Smooth muscle cell (in vitro differentiated cells): ENCODE measurements around the gene FLRT2. TPM values are rescaled to one million over a fixed set of nuclear protein-coding genes. Genes with fewer than 3 reads are reported as not detected.

ENCODE experiments used
- DNase-seq: peaks from one replicate; lab custom pipeline; 2025; ENCODE audit not compliant: unreplicated experiment; lab: John Stamatoyannopoulos, UW
- H2AFZ ChIP-seq: fragments of 200-600 bp; sonication (generic); 2 replicates; pipeline ENCODE4 v1.6.0; 2016; ENCODE audit warnings: antibody characterized with exemption, low read depth, mild to moderate bottlenecking
- H3F3A ChIP-seq: fragments of 200-600 bp; sonication (generic); 2 replicates; pipeline ENCODE4 v1.6.0; 2017; ENCODE audit warnings: antibody characterized with exemption, low read depth
- H3K27ac ChIP-seq: fragments of 200-600 bp; sonication (generic); 2 replicates; pipeline ENCODE4 v1.5.1; 2016; ENCODE audit warnings: low read depth, mild to moderate bottlenecking
- H3K27me3 ChIP-seq: fragments of 200-600 bp; sonication (generic); 2 replicates; pipeline ENCODE4 v1.6.1; 2016; ENCODE audit warnings: low read depth, mild to moderate bottlenecking
- H3K36me3 ChIP-seq: fragments of 200-600 bp; sonication (generic); 2 replicates; pipeline ENCODE4 v1.5.1; 2016; ENCODE audit warnings: low read depth
- H3K4me1 ChIP-seq: fragments of 200-600 bp; sonication (generic); 2 replicates; pipeline ENCODE4 v1.5.1; 2016; ENCODE audit warnings: low read depth
- H3K4me2 ChIP-seq: fragments of 200-600 bp; sonication (generic); 2 replicates; pipeline ENCODE4 v1.6.0; 2016; ENCODE audit warnings: mild to moderate bottlenecking
- H3K4me3 ChIP-seq: fragments of 200-600 bp; sonication (generic); 2 replicates; pipeline ENCODE4 v1.5.1; 2016; ENCODE audit warnings: mild to moderate bottlenecking
- H3K79me2 ChIP-seq: fragments of 200-600 bp; sonication (generic); 2 replicates; pipeline ENCODE4 v1.6.0; 2016; ENCODE audit warnings: low read depth, mild to moderate bottlenecking
- H3K9ac ChIP-seq: fragments of 200-600 bp; sonication (generic); 2 replicates; pipeline ENCODE4 v1.6.0; 2016; ENCODE audit warnings: low read depth
- H3K9me3 ChIP-seq: fragments of 200-600 bp; sonication (generic); replicated peaks from 2 replicates; pipeline ENCODE4 v1.5.1; 2016; ENCODE audit warnings: low read depth
- H4K20me1 ChIP-seq: fragments of 200-600 bp; sonication (generic); 2 replicates; pipeline ENCODE4 v1.6.0; 2016; ENCODE audit warnings: low read depth
- WGBS: methylation state at CpG from one replicate; pipeline ENCODE4 v1.1.7; 2016; ENCODE audit warnings: low lambda C conversion rate; 5-methylcytosine and 5-hydroxymethylcytosine counted together
- polyA plus RNA-seq: library from polyadenylated mRNA; unstranded; fragments of >200 nt; fragmentation: Nextera tagmentation; extraction: Ambion mirVana; gene quantifications from 2 replicates; pipeline ENCODE4 v1.2.1, GENCODE V29; 2016
- total RNA-seq: library from RNA; depleted of rRNA; stranded (reverse); fragments of >200 nt; gene quantifications from 2 replicates; pipeline ENCODE4 v1.2.3, GENCODE V29; 2014
- TF ChIP-seq, protein P1 (sequence below): fragments of 200-600 bp; sonication (generic); IDR thresholded peaks from 2 replicates; pipeline ENCODE4 v1.5.1; 2017; ENCODE audit warnings: borderline replicate concordance, mild to moderate bottlenecking, antibody characterized with exemption; ENCODE audit not compliant: insufficient read depth, poor library complexity, severe bottlenecking

The FLRT2 gene
- total and polyA plus RNA-seq, 2 experiments from 2014 or later: 52.3 to 104 TPM

DNA sequence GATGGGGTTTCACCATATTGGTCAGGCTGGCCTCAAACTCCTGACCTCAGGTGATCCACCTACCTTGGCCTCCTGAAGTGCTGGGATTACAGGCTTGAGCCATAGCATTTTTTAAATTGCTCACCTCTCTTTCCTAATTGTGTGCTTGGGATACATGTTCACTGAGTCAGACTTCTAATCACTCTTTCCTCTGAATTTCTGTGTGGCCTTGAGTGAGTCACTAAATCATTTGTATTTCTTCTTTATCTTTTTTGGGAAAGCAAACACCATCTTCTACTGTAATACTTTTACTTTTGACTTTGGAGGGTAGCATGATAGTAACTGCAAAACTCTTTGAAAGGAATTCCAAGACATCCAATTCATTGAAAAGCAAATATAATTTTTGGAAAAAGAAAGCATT, 60.8 kb downstream of the FLRT2 start:
- H3K36me3 ChIP-seq: peaks cover 11% of the 10 kb centered on the region
- DNase-seq: no peak

DNA sequence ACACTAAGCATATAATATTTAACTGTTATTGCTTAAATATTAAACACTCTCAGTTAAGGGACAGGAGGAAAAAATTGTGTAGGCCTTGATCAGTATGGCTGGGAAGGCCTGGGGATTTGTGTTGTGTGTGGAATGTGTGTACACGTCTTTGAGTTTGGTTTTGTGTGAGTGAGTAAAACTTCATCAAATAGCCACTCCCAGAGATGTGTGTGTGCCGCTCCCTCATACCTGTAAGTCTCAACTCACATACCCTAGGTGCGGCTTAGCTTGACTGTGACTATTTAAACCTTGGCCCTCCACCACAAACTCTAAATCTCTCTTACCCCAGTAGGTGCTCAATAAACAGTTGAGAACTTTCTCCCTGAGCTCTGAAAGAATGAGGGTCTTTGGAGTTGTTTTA, 64.3 kb downstream of the FLRT2 start:
- TF ChIP-seq, protein P1, sequence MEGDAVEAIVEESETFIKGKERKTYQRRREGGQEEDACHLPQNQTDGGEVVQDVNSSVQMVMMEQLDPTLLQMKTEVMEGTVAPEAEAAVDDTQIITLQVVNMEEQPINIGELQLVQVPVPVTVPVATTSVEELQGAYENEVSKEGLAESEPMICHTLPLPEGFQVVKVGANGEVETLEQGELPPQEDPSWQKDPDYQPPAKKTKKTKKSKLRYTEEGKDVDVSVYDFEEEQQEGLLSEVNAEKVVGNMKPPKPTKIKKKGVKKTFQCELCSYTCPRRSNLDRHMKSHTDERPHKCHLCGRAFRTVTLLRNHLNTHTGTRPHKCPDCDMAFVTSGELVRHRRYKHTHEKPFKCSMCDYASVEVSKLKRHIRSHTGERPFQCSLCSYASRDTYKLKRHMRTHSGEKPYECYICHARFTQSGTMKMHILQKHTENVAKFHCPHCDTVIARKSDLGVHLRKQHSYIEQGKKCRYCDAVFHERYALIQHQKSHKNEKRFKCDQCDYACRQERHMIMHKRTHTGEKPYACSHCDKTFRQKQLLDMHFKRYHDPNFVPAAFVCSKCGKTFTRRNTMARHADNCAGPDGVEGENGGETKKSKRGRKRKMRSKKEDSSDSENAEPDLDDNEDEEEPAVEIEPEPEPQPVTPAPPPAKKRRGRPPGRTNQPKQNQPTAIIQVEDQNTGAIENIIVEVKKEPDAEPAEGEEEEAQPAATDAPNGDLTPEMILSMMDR: no peak
- no peaks in the 10 kb centered on the region for H3K9me3 ChIP-seq
- no peak overlapping the region for H3K9ac ChIP-seq
- peaks cover 81% of the 10 kb centered on the region for H3K79me2 ChIP-seq
- no peak for DNase-seq
- H3K4me1 ChIP-seq: no peaks in the 10 kb centered on the region
- H3F3A ChIP-seq: peaks cover 12% of the 10 kb centered on the region
- 89% methylated on average over 3 of the region's 3 CpGs for WGBS
- no peak overlapping the region for H3K4me3 ChIP-seq
- peaks cover 22% of the 10 kb centered on the region for H4K20me1 ChIP-seq
- H3K27me3 ChIP-seq: no peaks in the 10 kb centered on the region
- H3K27ac ChIP-seq: no peak overlapping the region
- no peak overlapping the region for H2AFZ ChIP-seq
- no peak overlapping the region for H3K4me2 ChIP-seq
- H3K36me3 ChIP-seq: peaks cover 5% of the 10 kb centered on the region

More for the DNA sequence above, 60.8 kb downstream of the FLRT2 start:
- Histone ChIP-seq H3K9me3 (no peaks in the 10 kb centered on the region), H3K4me3 (no peak overlapping the region), H3F3A (peaks cover 24% of the 10 kb centered on the region), H3K27me3 (no peaks in the 10 kb centered on the region), H3K9ac (no peak overlapping the region), H3K4me2 (no peak overlapping the region), H3K4me1 (peaks cover 9% of the 10 kb centered on the region), H3K79me2 (peaks cover 86% of the 10 kb centered on the region), H3K27ac (no peak overlapping the region), H4K20me1 (peaks cover 17% of the 10 kb centered on the region), H2AFZ (no peak overlapping the region)
- TF ChIP-seq, protein P1: no peak

DNA sequence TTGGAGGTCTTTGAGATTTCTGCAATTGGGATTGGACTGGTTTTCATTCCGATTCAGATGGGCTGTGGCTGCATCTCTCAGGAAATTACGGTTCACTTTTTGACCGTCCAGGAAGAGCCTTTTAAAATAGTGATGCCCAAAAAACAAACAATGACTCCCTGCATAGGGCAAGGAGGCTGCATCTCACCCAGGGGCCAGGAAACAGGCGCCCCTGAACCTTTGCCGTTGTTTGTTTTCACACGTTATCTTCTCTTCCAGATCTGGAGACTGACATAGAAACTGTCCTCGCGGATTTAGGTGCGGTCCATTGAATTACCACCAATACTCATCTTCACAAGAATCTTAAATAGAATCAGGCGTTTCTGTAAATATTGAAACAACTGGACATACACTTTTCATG, 66.0 kb downstream of the FLRT2 start:
- WGBS: 95% methylated on average over 10 of the region's 10 CpGs
- peaks cover 81% of the 10 kb centered on the region for H3K79me2 ChIP-seq
- H3K9me3 ChIP-seq: no peaks in the 10 kb centered on the region
- H4K20me1 ChIP-seq: peaks cover 22% of the 10 kb centered on the region
- no peak overlapping the region for H3K4me2 ChIP-seq
- no peak overlapping the region for H3K4me3 ChIP-seq
- H2AFZ ChIP-seq: no peak overlapping the region
- H3K36me3 ChIP-seq: no peaks in the 10 kb centered on the region
- peaks cover 13% of the 10 kb centered on the region for H3F3A ChIP-seq
- no peak for DNase-seq
- H3K27me3 ChIP-seq: no peaks in the 10 kb centered on the region
- peak overlapping the region; percentile 21 for H3K27ac ChIP-seq
- peaks cover 8% of the 10 kb centered on the region for H3K4me1 ChIP-seq
- no peak overlapping the region for H3K9ac ChIP-seq
- TF ChIP-seq, protein P1: no peak

DNA sequence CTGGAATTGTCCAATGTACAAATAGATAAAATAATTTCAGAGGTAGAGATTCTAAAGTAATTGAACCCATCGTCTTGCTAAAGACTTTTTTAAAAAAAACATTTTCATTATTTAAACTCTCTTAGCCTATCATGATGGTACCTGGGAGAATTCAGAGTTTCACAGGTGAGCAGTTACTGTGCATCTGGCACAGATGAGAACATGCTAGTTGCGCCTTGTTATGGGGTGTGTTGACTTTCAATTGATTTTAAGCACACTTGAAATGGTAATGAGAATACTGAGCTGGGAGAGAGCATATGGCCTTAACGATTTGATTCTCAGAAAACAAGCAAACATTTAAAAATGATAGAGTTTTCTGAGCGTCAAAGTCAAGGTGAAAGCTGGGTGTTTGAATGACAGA, 66.6 kb downstream of the FLRT2 start:
- Histone ChIP-seq H2AFZ (no peak overlapping the region), H3K79me2 (peaks cover 81% of the 10 kb centered on the region), H3K4me2 (no peak overlapping the region), H3K4me1 (peaks cover 14% of the 10 kb centered on the region), H3K9me3 (no peaks in the 10 kb centered on the region), H3F3A (peaks cover 16% of the 10 kb centered on the region), H3K9ac (no peak overlapping the region), H4K20me1 (peaks cover 22% of the 10 kb centered on the region), H3K4me3 (no peak overlapping the region), H3K27ac (peak overlapping the region; percentile 21), H3K27me3 (no peaks in the 10 kb centered on the region), H3K36me3 (no peaks in the 10 kb centered on the region)
- TF ChIP-seq, protein P1: no peak
- WGBS: 96% methylated on average over 4 of the region's 4 CpGs
- DNase-seq: no peak
